IMR-90 (cell line): ENCODE measurements around the gene ADD3. TPM values are rescaled to one million over a fixed set of nuclear protein-coding genes. Genes with fewer than 3 reads are reported as not detected.
A peak's percentile ranks its signal among the peaks of the same experiment; 100 is the strongest.

ENCODE experiments used
- ATAC-seq: fragments of 200-7000 bp; cut with Tn5 transposase; 2 replicates; pipeline ENCODE4 v1.9.1; 2020; ENCODE audit warnings: low read depth, mild to moderate bottlenecking, moderate library complexity
- BruUV-seq: library from RNA; stranded (reverse); fragments of 400-500 nt; replicated peaks from 2 replicates; lab custom pipeline; 2021; lab: Mats Ljungman, UMichigan
- CTCF ChIA-PET: fragments of 300-600 bp; formaldehyde crosslinking; extraction: SDS; loops from one replicate; lab custom pipeline; 2021; ENCODE audit warnings: antibody characterized with exemption; lab: Yijun Ruan, JAX
- POLR2A ChIA-PET: fragments of 300-600 bp; sonication (Branson Sonifier 250); formaldehyde crosslinking; loops from one replicate; lab custom pipeline; 2022; ENCODE audit warnings: antibody characterized with exemption; ENCODE audit not compliant: unreplicated experiment; lab: Charles Lee
- DNase-seq: peaks from one replicate; pipeline ENCODE4 v3.0.0; 2013
- H2AFZ ChIP-seq: replicated peaks from 2 replicates; pipeline ENCODE3; 2013; ENCODE audit warnings: low read length, mild to moderate bottlenecking; ENCODE audit not compliant: poor library complexity
- H2AK5ac ChIP-seq: 2 replicates; pipeline ENCODE4 v1.6.1; 2013; ENCODE audit warnings: low read depth, low read length, inconsistent platforms
- H2AK9ac ChIP-seq: replicated peaks from 2 replicates; pipeline ENCODE3; 2013; ENCODE audit warnings: mild to moderate bottlenecking, low read depth, low read length, moderate library complexity; ENCODE audit not compliant: poor library complexity
- H2BK120ac ChIP-seq: 2 replicates; pipeline ENCODE4 v1.6.1; 2013; ENCODE audit warnings: low read depth, low read length, inconsistent platforms
- H2BK15ac ChIP-seq: 3 replicates; pipeline ENCODE4 v1.6.1; 2013; ENCODE audit warnings: low read depth, low read length, inconsistent platforms
- H2BK20ac ChIP-seq: 2 replicates; pipeline ENCODE4 v1.6.1; 2013; ENCODE audit warnings: low read depth, mild to moderate bottlenecking, inconsistent platforms, low read length, moderate library complexity
- H2BK5ac ChIP-seq: 2 replicates; pipeline ENCODE4 v1.6.1; 2013; ENCODE audit warnings: mild to moderate bottlenecking, low read depth, low read length, inconsistent platforms; ENCODE audit not compliant: poor library complexity, severe bottlenecking
- H3K14ac ChIP-seq: replicated peaks from 2 replicates; pipeline ENCODE4 v1.6.1; 2013; ENCODE audit warnings: low read depth, low read length, inconsistent platforms
- H3K18ac ChIP-seq: 2 replicates; pipeline ENCODE4 v1.6.1; 2013; ENCODE audit warnings: low read depth, low read length, control low read depth
- H3K23ac ChIP-seq: 2 replicates; pipeline ENCODE4 v1.6.1; 2013; ENCODE audit warnings: low read depth, low read length, inconsistent platforms
- H3K27ac ChIP-seq: 2 replicates; pipeline ENCODE4 v1.5.1; 2013; ENCODE audit warnings: mild to moderate bottlenecking, control low read depth, low read length; ENCODE audit not compliant: insufficient read depth
- H3K27me3 ChIP-seq: 2 replicates; pipeline ENCODE4 v1.6.1; 2013; ENCODE audit warnings: low read length; ENCODE audit not compliant: control insufficient read depth, insufficient read depth
- H3K36me3 ChIP-seq: 2 replicates; pipeline ENCODE4 v1.6.1; 2013; ENCODE audit warnings: low read length, mixed read lengths; ENCODE audit not compliant: control insufficient read depth, insufficient read depth
- H3K4ac ChIP-seq: 2 replicates; pipeline ENCODE4 v1.6.1; 2013; ENCODE audit warnings: low read depth, low read length, inconsistent platforms
- H3K4me1 ChIP-seq: 2 replicates; pipeline ENCODE4 v1.6.1; 2013; ENCODE audit warnings: low read length, mixed read lengths; ENCODE audit not compliant: control insufficient read depth, insufficient read depth
- H3K4me2 ChIP-seq: 2 replicates; pipeline ENCODE4 v1.6.1; 2013; ENCODE audit warnings: low read depth, mild to moderate bottlenecking, control low read depth, low read length, moderate library complexity
- H3K4me3 ChIP-seq: 2 replicates; pipeline ENCODE4 v1.5.1; 2013; ENCODE audit warnings: low read depth, mild to moderate bottlenecking, control low read depth, low read length, moderate library complexity; ENCODE audit not compliant: insufficient read depth
- H3K56ac ChIP-seq: 2 replicates; pipeline ENCODE4 v1.6.1; 2013; ENCODE audit warnings: low read length, inconsistent platforms; ENCODE audit not compliant: insufficient read depth; ENCODE audit errors: extremely low read depth
- H3K79me1 ChIP-seq, 2 experiments: 2 replicates each; pipeline ENCODE4 v1.6.1; 2013; ENCODE audit warnings: low read length in 2 of 2, inconsistent platforms in 1 of 2, low read depth in 1 of 2
- H3K9ac ChIP-seq: 2 replicates; pipeline ENCODE4 v1.6.1; 2013; ENCODE audit warnings: low read depth, low read length, control low read depth
- H3K9me1 ChIP-seq: 2 replicates; pipeline ENCODE4 v1.6.1; 2013; ENCODE audit warnings: low read length, inconsistent platforms; ENCODE audit not compliant: insufficient read depth
- H3K9me3 ChIP-seq: 2 replicates; pipeline ENCODE4 v1.6.1; 2013; ENCODE audit warnings: low read length; ENCODE audit not compliant: control insufficient read depth, insufficient read depth
- H4K20me1 ChIP-seq: 2 replicates; pipeline ENCODE4 v1.6.1; 2013; ENCODE audit warnings: low read length, inconsistent platforms; ENCODE audit not compliant: insufficient read depth
- H4K5ac ChIP-seq: 2 replicates; pipeline ENCODE4 v1.6.1; 2013; ENCODE audit warnings: mild to moderate bottlenecking, low read depth, low read length, control low read depth
- H4K8ac ChIP-seq, 2 experiments: 2 replicates each; pipeline ENCODE4 v1.6.1; 2013; ENCODE audit warnings: low read depth in 2 of 2, low read length in 2 of 2, control low read depth in 1 of 2, inconsistent platforms in 1 of 2
- H4K91ac ChIP-seq: 2 replicates; pipeline ENCODE4 v1.6.1; 2013; ENCODE audit warnings: low read depth, low read length, inconsistent platforms; ENCODE audit not compliant: insufficient read depth
- BHLHE40 ChIP-seq: fragments of 150-350 bp; IDR thresholded peaks from 2 replicates; pipeline ENCODE4 v1.6.1; 2016; ENCODE audit warnings: mild to moderate bottlenecking, low read depth, low read length
- CEBPB ChIP-seq: IDR thresholded peaks from 2 replicates; pipeline ENCODE4 v1.6.1; 2012; ENCODE audit warnings: low read depth, low read length, improper control_type of control experiment
- CHD1 ChIP-seq: IDR thresholded peaks from 2 replicates; pipeline ENCODE4 v1.6.1; 2012; ENCODE audit warnings: low read depth, low read length, improper control_type of control experiment
- CTCF ChIP-seq: conservative IDR thresholded peaks from 2 replicates; pipeline ENCODE4 v1.5.1; 2012; ENCODE audit warnings: mild to moderate bottlenecking, low read depth, low read length, improper control_type of control experiment
- ELK1 ChIP-seq: fragments of 150-350 bp; IDR thresholded peaks from 2 replicates; pipeline ENCODE4 v1.6.1; 2016; ENCODE audit warnings: low read depth, mild to moderate bottlenecking, low read length, moderate library complexity, borderline replicate concordance
- FOS ChIP-seq: fragments of 150-350 bp; IDR thresholded peaks from 2 replicates; pipeline ENCODE4 v1.6.1; 2016; ENCODE audit warnings: low read depth, low read length
- MAFK ChIP-seq: IDR thresholded peaks from 2 replicates; pipeline ENCODE4 v1.6.1; 2012; ENCODE audit warnings: low read depth, low read length, improper control_type of control experiment
- MAZ ChIP-seq: IDR thresholded peaks from 2 replicates; pipeline ENCODE4 v1.6.1; 2012; ENCODE audit warnings: low read depth, mild to moderate bottlenecking, low read length, improper control_type of control experiment, moderate library complexity, borderline replicate concordance
- MXI1 ChIP-seq: IDR thresholded peaks from 2 replicates; pipeline ENCODE4 v1.6.1; 2012; ENCODE audit warnings: low read depth, mild to moderate bottlenecking, low read length, moderate library complexity, borderline replicate concordance
- NFE2L2 ChIP-seq: fragments of 150-350 bp; IDR thresholded peaks from 2 replicates; pipeline ENCODE4 v1.6.1; 2016; ENCODE audit warnings: low read depth, mild to moderate bottlenecking, low read length
- POLR2A ChIP-seq: IDR thresholded peaks from 2 replicates; pipeline ENCODE4 v1.6.1; 2012; ENCODE audit warnings: mild to moderate bottlenecking, low read depth, low read length
- RAD21 ChIP-seq: IDR thresholded peaks from 2 replicates; pipeline ENCODE4 v1.6.1; 2012; ENCODE audit warnings: low read length, improper control_type of control experiment
- RCOR1 ChIP-seq: IDR thresholded peaks from 2 replicates; pipeline ENCODE4 v1.6.1; 2012; ENCODE audit warnings: mild to moderate bottlenecking, low read length, improper control_type of control experiment; ENCODE audit not compliant: insufficient replicate concordance
- RFX5 ChIP-seq: IDR thresholded peaks from 2 replicates; pipeline ENCODE4 v1.8.0; 2012; ENCODE audit warnings: low read depth, mild to moderate bottlenecking, low read length, moderate library complexity
- SMC3 ChIP-seq: fragments of 150-350 bp; IDR thresholded peaks from 2 replicates; pipeline ENCODE4 v1.6.1; 2016; ENCODE audit warnings: low read depth, mild to moderate bottlenecking, antibody characterized with exemption, low read length, moderate library complexity
- WGBS, 2 experiments: methylation state at CpG; one replicate each; pipeline versions ENCODE4 v1.1.5 to v1.1.7; 2013; ENCODE audit warnings: missing lambda C conversion rate in 2 of 2; ENCODE audit not compliant: insufficient read length in 1 of 2; ENCODE audit errors: extremely low coverage in 2 of 2; 5-methylcytosine and 5-hydroxymethylcytosine counted together
- dilution Hi-C: fragments of 300-500 bp; cut with HindIII; formaldehyde crosslinking; loops from one replicate; pipeline ENCODE4 v1.14.3; 2018; ENCODE audit warnings: low sequenced_read_pairs; ENCODE audit not compliant: unreplicated experiment
- in situ Hi-C: fragments of 300-500 bp; cut with MboI; formaldehyde crosslinking; loops from 3 replicates; pipeline ENCODE4 v1.14.3; 2019; ENCODE audit warnings: low sequenced_read_pairs, inconsistent platforms, mixed read lengths
- intact Hi-C: fragments of 100-400 bp; cut with micrococcal nuclease; formaldehyde crosslinking; loops from 2 replicates; pipeline ENCODE4 v1.10.0; 2022
- polyA plus RNA-seq, 3 experiments: library from polyadenylated mRNA; depleted of rRNA; stranded (reverse); fragments of >200 nt; gene quantifications; 2 replicates each; pipeline ENCODE4 v1.2.3, GENCODE V29; 2012; ENCODE audit warnings: low replicate concordance in 1 of 3
- total RNA-seq: library from RNA; depleted of rRNA; stranded (reverse); fragments of >200 nt; gene quantifications from 2 replicates; pipeline ENCODE4 v1.2.3, GENCODE V29; 2012
- TF ChIP-seq, protein P1 (sequence below): fragments of 150-350 bp; IDR thresholded peaks from 2 replicates; pipeline ENCODE4 v1.6.1; 2017; ENCODE audit warnings: mild to moderate bottlenecking, antibody characterized with exemption, low read length, low read depth

Gene ADD3
- total and polyA plus RNA-seq, 2 of the 4 experiments (the other 2 are of a cell fraction) = 138 to 212 TPM

DNA sequence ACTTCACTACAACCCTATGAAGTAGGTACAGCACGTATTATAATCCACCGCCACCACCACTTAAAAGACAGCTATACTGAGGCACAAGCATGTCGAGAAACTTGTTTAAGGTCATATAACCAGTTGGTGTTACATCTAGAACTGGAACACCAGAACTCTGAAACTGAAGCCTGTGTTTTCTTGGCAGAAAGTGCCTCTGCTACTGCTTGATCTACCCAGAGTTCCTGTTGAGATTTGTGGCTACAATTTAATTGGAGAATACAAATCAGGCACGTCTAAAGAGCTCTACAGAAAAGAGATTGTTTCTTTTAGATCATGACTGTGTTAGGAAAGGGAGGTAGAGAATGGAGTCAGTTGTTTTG, 4.3 kb upstream of the ADD3 start:
- Histone ChIP-seq H4K5ac (no peak overlapping the region), H3K27ac (no peak overlapping the region), H3K56ac (no peak overlapping the region), H3K9me3 (no peaks in the 10 kb centered on the region), H4K20me1 (0 out of 2 replicates have a peak, but pooled peaks cover under 1% of the 10 kb centered on the region), H2AK9ac (no peak overlapping the region), H3K9ac (no peak overlapping the region), H3K4ac (0 out of 2 replicates have a peak overlapping the region, but pooled peaks have one; percentile 27), H2BK15ac (peak overlapping the region; percentile 48; the same call in 1 of the 3 replicates), H3K18ac (no peak overlapping the region), H4K8ac (no peak overlapping the region), H2AFZ (no peak overlapping the region), H3K23ac (no peak overlapping the region), H3K4me3 (no peak overlapping the region), H3K79me1 (peaks cover 1 to 7% of the 10 kb centered on the region in 2 experiments; a peak in 3 of 4 replicates), H3K36me3 (no peaks in the 10 kb centered on the region), H2BK120ac (no peak overlapping the region), H3K27me3 (no peaks in the 10 kb centered on the region), H3K9me1 (no peaks in the 10 kb centered on the region; the same call in 1 of the 2 replicates), H2BK20ac (no peak overlapping the region), H2AK5ac (no peak overlapping the region), H4K91ac (no peak overlapping the region; the same call in 1 of the 2 replicates), H3K4me2 (no peak overlapping the region), H2BK5ac (no peak overlapping the region), H3K14ac (no peak overlapping the region), H3K4me1 (no peaks in the 10 kb centered on the region; the same call in 1 of the 2 replicates)
- ChIA-PET POLR2A (no interaction called here), CTCF (no interaction called here)
- TF ChIP-seq CEBPB (no peak), MAFK (no peak), ELK1 (no peak), CTCF (no peak), FOS (no peak), SMC3 (no peak), RAD21 (no peak), RCOR1 (no peak), MAZ (no peak), RFX5 (no peak), MXI1 (no peak), NFE2L2 (no peak), BHLHE40 (no peak), CHD1 (no peak), POLR2A (no peak)
- TF ChIP-seq, protein P1, sequence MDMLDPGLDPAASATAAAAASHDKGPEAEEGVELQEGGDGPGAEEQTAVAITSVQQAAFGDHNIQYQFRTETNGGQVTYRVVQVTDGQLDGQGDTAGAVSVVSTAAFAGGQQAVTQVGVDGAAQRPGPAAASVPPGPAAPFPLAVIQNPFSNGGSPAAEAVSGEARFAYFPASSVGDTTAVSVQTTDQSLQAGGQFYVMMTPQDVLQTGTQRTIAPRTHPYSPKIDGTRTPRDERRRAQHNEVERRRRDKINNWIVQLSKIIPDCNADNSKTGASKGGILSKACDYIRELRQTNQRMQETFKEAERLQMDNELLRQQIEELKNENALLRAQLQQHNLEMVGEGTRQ = no peak
- dilution Hi-C loops = no loop called here
- 100% methylated on average over 1 of the region's 4 CpGs; no CpG with 5 or more reads in 1 of the 2 experiments for WGBS, 2 experiments
- DNase-seq (no peak), ATAC-seq (no peak)
- in situ Hi-C loops = no loop called here
- no TSS peak for BruUV-seq
- intact Hi-C loops = no loop called here
